COR-L47 (cell line): ENCODE data around the gene PLCXD3.
"Not testable (repeated sequence)": the region's sequence is repeated elsewhere in the genome, so short reads cannot be mapped to it uniquely, and the experiment has no call there.

ENCODE experiments used
- DNase-seq: peaks from one replicate; lab custom pipeline; 2025; lab: John Stamatoyannopoulos, UW

Gene PLCXD3

DNA sequence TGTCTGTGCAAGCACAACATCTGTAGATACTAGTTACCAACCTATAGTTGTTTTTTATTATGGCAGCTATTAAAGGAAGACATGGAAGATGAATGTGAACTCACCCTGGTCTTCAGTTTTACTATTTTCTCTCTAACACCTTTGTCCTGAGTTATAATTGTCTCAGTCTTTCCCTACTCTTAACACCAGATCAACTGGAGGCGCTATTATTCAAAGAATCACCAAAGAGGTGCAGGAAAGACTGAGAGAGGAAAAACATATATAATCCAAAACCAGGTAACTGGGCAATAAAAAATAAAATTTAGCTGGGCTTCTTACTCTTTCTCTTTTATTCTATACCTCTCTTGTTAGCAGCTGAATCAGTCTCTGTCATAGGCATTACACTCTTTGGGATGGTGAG is 162.8 kb downstream of the PLCXD3 start:
- DNase-seq: no peak

DNA sequence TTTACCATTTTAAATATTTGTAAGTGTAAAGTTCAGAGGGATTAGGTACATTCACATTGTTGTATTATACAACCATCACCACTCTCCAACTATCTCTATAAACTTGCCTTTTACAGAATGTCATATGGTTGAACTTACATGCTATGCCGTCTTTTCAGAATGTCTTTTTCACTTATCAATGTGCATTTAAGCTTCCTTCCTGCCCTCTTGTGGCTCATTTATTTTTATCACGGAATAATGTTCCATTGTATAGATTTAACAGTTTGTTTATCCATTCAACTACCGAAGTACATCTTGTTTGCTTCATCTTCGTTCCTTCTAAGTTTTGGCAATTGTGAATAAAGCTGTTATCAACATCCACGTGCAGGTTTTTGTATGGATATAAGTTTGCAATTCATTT is 163.8 kb downstream of the PLCXD3 start:
- no peak for DNase-seq

DNA sequence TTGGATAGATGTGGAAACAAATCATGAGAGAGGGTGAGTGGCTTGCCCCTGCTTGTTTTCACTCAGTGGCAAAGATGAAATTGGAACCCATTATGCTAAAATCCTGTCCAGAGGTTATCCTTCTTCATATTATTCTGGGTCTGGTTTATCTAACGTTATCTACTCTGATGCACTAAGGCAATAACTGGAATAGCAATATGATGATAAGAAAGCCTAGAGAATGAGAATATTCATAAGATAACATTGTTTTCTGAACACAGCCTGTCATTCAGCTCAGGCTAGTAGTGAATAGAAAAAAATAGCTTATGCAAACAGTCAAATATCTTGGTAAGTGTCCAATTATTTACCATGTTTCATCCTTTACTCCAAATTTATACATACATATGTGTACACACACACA is 165.1 kb downstream of the PLCXD3 start:
- DNase-seq: no peak

DNA sequence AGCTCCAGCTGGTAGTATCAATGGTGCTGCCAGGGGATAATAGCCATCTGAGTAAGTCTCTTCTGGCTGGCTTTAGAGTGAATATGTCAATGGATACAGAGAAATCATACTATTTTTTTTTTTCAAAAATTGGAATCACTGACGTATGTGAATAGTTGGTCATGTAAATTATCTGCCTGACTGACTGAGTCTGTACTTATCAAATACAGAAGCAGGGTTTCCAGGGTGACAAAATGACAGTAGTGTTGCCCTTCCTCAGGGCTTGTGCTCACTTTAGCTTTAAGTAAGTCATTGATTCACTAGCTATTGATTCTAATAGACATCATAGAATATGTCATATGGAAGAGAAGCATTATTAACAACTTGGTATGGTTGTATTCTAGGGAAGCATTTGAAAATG is 171.1 kb downstream of the PLCXD3 start:
- DNase-seq: no peak

DNA sequence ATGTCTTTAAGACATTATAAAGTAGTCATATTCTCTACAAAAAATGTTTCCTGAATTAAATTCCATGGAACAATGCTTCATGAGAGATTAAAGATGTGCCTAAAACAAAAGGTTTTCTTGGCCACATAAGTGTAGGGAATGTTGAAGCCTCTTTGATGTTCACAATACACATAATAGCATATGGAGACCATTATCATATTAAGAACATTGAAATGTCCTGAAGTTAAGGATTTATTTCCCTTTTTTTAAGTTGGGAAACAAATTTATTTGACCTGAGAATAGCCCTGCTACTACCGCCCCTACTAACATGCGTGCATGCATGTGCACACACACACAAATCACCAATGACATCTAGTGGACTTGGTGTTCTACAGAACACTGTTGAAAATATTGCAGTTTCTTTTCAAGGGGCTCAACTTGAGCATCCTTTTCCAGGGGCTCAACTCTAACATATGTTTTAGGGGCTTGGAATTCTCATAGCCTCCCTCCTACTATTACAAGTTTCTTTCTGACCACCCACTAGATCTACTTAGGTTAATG is 172.2 kb downstream of the PLCXD3 start:
- no peak for DNase-seq

DNA sequence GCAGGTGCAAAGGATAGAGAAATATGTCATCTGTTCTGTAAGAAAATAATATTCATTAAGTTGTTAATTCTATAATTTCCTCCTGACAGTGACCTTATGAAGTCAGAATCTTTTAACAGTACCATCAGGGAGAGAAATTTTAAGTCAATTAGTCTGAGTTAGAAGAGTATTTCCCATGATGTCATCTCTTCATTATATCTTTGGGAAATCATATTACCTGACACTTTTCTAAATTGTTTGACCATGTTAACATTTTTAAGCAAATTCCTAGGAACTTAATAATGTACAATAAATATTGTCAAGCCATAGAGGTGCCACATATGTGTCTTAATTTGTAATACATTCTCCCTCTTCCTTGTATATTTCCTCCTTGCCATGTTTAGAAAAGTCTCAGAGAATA is 172.7 kb downstream of the PLCXD3 start:
- no peak for DNase-seq

DNA sequence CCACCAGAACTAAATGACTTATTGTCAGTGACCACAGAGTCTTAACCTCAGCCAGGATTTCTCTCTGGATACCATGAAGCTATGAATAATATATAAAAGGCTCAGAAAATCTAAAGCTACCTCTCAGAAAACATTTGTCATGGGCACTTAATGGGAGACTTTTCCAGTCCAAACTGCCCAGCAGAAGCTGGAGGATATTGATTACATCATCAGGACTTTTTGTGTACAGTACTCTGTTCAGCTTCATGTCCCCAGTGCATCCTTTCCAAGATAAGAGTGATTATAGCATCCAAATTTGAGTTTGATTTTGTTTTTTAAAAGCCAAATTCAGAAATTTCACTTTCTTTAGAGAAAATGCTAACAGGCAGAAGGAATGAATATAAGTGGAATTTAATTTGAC is 173.2 kb downstream of the PLCXD3 start:
- DNase-seq: no peak

DNA sequence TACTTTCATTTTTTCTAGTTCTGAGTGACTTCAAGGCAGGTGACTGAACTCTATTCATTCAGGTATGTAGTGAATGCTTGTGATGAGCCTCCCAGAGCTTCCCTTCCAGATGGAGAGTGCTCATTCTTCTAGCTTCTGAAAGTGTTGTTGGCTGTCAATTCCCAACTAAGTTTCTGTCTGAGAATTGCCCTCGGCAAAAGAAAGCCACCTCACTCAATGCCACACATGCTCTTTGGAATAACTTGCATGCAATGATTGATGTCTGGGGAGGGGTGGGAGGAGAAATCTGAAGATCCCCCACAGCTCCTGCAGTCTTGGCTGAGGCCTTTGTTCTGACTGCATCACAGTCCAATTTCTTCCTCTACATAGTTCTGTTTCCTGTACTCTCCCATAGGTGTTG is 173.9 kb downstream of the PLCXD3 start:
- no peak for DNase-seq

DNA sequence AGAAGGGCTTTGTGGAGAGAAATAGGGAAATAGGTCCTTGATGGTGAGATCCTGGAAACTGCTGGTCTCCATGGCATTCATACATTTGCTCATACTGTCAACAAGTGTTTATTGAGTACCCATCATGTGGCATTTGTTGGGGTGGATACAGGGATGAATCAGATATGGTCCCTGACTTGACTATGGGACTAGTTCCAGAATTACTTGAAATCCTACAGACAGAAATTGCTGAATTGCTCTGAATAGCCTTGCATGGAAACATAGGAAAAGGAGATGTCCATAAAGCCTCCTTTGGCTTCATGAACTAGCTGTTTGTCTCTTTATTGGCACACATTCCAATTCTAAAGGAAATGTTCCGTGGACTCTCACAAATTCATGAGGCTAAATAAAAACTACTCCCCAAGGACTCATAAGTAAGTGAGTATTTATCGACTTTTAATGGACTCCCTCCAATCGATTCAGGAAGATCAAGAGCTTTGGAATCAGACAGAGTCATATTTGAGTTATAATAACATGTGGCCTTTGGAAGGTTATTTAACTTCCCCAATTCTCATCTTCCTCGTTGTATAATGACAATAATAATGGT is 174.7 kb downstream of the PLCXD3 start:
- DNase-seq: no peak

DNA sequence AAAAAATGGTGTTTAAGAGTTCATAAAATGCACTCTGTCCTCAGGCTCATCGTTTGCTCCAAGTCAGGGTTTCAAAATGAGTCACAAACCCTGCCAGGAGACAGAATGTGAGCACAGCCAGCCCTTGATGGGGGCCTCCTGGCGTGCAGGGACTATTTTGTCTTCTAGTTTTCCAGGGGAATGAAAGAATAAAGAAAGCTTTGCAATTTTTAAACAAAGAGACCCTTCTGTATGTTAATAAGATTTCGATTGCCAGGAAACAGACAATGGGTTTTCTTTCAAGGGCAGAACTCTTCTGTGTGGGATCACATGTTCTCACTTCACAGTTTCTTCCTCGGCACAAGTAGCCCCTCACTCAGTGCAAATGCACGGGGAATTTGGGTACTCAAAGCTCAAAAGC is 175.6 kb downstream of the PLCXD3 start:
- DNase-seq: no peak

DNA sequence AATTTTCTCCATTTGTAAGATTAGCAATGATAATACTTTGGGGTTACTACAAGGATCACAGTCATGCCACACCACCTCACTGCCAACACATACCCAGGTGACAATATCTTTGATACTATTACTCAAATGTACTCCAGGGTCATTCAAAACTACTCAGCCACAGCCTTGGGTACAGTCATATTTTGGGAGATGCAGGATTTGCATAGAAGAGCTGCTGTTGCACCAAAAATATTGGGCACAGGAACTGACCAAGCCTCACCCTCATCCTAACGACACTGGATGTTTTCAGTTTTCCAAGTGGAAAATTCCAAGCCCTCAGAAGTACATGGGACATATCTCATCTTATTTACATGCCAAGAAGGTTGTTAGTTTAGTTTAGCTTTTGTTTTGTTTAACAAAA is 176.2 kb downstream of the PLCXD3 start:
- DNase-seq: no peak

DNA sequence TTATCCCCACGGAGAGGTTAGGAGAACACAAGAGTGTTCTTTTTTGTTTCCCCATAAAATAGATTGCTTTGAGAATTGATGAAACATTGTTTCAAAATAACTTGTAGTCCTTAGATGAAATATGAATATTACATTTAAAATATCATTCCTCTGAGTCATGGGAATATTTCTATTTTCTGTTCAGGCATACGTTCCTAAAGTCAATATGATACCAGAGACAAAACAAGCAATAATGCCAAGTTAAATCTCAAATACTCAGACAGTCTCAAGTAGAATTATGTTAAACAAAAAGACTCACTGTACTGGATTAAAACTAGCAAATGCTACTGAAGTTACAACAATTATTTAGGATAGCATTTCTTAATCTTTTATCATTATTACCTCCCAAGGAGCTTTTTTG is 185.3 kb downstream of the PLCXD3 start:
- no peak for DNase-seq

DNA sequence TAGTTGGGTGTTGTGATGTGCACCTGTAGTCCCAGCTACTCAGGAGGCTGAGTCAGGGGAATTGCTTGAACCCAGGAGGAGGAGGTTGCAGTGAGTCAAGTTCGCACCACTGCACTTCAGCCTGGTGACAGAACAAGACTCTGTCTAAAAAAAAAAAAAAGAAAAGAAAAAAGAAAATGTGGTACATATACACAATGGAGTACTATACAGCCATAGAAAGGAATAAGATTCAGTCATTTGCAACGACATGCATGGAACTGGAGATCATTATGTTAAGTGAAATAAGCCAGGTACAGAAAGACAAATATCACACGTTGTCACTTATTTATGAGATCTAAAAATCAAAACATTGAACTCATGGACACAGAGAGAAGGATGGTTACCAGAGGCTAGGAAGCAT is 187.6 kb downstream of the PLCXD3 start:
- not testable (repeated sequence) for DNase-seq

DNA sequence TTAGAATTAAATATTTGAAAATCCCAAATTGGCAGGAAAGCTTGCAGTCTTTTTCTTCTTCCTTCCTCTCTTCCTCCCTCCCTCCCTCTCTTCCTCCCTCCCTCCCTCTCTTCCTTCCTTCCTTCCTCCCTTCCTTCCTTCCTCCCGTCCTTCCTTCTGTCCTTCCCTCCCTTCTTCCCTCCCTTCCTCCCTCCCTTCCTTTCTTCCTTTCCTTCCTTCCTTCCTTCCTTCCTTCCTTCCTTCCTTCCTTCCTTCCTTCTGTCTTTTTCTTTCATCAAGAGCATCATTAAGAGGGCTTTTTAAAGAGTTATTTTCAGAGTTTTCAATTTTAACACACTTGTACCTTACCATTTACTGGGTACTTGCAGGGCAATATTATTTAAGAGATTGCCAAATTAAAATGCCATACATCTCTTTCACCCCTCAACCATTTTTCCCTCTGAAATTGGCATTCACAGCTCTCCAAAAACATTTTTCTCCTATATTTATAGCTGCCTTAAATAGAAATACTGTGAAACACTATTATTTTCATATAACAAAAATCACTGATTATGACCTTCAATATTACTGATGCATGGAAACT is 197.8 kb downstream of the PLCXD3 start:
- no peak for DNase-seq

DNA sequence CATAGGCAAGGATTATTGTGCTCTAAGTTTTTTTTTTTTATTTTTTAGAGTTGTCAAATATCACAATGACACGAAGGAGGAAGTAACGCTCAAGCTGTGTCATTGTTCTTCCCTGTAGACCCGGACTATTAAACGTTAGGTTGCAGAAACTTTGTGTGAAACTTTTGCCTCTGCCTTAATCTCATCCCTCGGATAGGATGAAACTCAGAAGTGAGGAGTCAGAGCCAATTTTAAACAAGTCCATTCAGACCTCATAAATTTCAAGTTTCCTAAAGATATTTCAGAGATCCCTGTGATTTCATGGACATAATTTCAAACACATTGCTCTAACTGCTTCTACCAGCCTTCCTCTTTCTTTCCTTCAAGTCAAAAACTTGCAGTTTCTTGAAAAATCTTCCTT is 198.3 kb downstream of the PLCXD3 start:
- no peak for DNase-seq

DNA sequence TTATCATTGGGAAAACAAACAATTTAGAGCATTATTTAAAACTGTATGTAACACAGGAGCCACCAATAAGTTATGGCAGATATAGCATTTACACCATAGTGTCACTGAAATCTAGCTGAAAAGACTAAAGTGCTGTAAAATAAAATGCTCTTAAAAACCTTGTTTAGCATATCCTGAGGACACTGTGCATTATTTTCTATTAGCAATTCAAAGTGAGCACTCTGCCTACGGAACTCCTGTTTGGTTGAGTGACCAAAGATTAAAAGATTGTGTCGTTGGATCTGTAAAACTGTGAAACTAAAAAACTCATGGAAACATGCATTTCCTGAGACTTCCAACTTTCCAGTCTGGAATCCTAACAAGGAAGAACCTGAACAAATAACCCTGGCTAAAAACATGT is 201.1 kb downstream of the PLCXD3 start:
- DNase-seq: no peak

DNA sequence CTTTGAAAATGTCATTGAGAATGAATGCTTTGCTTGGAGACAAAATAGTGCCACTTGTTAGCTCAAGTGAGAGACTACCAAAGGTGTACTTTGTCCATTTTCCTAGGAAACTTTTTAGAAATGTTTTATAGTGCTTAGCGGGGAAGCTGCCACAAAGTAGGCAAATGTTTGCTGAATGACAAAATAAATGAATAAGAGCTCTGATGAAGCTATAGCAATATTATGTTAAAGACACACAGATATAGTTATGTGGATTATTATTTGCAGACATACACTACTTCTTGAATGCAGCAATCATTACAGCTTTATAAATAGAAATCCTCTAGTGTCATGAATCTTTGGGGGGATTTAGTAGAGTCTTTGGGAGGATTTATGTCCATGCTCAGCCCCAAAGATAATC is 204.4 kb downstream of the PLCXD3 start:
- no peak for DNase-seq

DNA sequence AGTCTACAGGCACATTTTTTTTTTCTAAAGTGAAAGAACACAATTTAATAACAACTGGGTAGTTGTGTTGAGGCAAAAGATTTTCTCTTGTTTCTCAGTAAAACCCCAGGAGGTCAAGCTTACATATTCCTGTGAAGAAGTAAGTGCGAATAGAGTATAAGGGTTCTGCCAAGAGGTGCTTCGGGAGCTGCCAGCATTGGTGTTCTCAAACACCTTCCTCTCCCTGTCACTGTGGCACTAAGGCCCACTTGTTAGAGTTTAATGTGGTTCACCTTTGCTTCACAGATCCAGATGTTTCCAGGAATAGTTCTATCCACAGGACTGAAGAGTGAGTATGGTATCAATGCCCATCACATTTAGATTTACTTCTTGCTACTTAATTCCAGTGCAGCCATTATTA is 205.3 kb downstream of the PLCXD3 start:
- DNase-seq: no peak

DNA sequence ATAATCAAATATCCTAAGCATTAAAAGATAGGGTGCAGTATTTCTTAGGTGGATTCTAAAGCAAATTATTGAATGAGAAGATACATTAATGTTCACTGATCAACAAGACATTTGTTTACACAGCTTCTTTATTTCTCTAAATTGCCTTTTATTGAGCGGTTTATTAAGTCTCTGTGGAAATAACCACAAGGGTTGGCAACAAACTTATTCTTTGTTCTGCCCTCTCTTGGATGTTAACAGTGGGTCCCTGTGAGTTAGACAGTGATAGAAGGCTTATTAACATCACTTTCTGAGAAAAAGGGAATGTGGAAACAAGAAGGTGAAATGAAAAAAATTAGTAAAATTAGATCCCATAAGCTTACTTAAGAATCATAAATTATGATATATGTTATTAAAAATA is 214.3 kb downstream of the PLCXD3 start:
- no peak for DNase-seq

DNA sequence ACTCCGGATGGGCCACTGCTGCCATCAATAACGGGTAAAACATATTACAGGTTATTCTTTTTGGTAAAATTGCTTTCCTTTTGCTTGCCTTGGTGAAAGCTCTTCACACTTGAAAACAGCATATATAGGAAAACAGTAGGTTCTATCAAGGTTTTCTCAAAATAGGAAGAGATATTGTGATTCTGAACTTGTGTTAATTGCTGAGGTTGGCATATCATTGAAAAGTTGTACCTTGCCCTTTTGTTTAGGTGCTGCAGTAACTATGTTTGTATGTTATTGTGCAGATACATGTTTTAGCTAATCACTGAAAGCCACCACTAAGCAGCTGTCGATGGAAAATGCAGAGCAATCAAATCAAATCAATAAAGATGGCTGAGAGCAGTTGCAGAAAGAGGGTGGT is 219.1 kb downstream of the PLCXD3 start:
- DNase-seq: no peak

DNA sequence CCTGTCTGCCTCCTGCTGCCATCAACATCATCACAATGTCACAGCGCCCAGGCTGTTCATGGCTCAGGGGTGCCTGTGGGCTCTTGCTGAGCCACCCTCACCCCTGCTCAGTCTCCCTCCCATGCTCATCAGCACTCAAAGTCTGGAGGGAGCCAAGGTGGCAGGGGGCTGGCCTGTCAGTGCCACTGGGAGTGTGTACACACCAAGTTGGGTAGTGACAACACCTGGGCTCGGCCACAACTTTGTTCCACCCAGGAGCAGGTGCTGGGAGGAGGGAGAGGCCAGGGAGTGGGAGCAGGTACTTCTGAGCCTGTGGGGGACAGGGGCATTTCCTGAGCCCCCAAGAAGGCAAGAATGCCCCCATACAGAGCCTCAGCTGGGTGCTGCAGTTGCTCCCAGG is 219.6 kb downstream of the PLCXD3 start:
- DNase-seq: no peak

DNA sequence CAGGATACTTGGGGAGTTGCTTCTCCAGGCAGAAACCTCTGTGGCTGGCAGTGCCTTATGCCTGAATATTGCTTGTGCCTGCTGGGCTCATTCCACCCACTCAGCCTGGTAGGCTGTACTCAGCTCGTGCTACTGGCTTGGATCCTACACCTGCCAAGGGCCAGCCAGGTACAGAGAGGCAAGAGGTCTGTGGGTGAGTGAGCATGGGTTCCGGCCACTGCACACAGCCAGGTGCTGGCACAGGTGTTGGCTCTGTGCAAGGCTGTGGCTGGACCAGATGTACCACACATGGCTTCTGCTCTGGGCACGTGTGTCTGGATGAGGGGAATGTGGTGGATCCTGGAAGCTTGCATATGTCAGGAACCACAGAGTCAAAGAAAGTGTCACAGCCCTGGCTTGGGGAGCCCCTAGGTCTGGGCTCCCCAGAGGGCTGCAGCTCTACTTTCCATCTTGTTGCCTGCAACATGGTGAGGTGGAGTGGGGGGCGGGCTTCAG is 220.4 kb downstream of the PLCXD3 start:
- DNase-seq: no peak

DNA sequence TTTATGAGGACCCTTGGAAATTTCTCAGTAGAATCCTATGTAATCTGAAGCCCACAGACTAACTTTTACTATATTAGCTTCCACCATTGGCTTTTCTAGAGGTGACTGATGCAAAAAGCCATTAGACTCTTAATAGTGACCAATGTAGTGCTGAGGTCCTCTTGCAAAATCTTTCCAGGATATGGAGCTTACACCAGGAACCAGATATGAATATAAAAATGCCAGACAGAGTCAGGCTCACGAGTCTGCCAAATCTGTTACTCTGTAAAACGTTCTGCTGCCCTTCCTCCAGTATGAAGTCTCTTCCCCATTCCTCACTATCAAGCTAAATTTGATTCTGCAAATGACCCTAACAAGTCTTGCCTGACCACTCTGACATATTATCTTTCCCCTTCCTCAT is 223.7 kb downstream of the PLCXD3 start:
- no peak for DNase-seq

DNA sequence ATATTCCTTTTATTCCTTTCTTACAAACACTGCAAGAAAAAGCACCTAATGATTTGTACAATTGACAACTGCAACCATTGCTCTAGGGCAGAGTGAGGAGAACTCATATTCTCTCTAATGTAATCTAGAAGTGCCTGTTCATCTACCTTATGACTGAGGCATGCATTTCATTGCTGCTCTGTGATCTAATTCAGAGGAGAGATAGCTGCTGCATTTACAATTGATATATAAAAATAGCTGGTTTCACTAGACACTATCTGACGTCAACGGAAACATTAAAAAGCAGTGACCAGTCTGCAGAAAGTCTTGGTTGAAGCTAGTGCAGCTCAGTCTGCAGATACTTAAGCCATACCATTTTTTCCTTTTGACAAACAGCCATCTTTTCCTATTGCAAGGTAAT is 224.2 kb downstream of the PLCXD3 start:
- no peak for DNase-seq
